HEK293 (cell line): ENCODE data around the gene MXRA8.

Experiments
- HOXC10 ChIP-seq: sonication (generic); formaldehyde crosslinking; IDR thresholded peaks from 2 replicates; pipeline ENCODE4 v1.8.1; 2023; ENCODE audit warnings: mild to moderate bottlenecking, missing genetic modification reagents
- IKZF3 ChIP-seq: fragments of 450-650 bp; IDR thresholded peaks from 2 replicates; pipeline ENCODE4 v1.5.0; 2018; ENCODE audit warnings: missing biosample characterization, mild to moderate bottlenecking, missing genetic modification characterization, moderate library complexity
- MZF1 ChIP-seq: fragments of 450-650 bp; formaldehyde crosslinking; IDR thresholded peaks from 2 replicates; pipeline ENCODE4 v1.5.1; 2017; ENCODE audit warnings: missing biosample characterization, missing genetic modification characterization, borderline replicate concordance
- PRDM1 ChIP-seq: fragments of 450-650 bp; formaldehyde crosslinking; IDR thresholded peaks from 2 replicates; pipeline ENCODE4; 2016; ENCODE audit warnings: missing biosample characterization, missing genetic modification characterization
- PRDM4 ChIP-seq: fragments of 450-650 bp; formaldehyde crosslinking; IDR thresholded peaks from 2 replicates; pipeline ENCODE4 v1.5.1; 2017; ENCODE audit warnings: missing biosample characterization, missing genetic modification characterization
- SP7 ChIP-seq: fragments of 450-650 bp; formaldehyde crosslinking; IDR thresholded peaks from 2 replicates; pipeline ENCODE4 v1.5.1; 2016; ENCODE audit warnings: missing biosample characterization, missing genetic modification characterization
- YY1 ChIP-seq: fragments of 450-650 bp; formaldehyde crosslinking; IDR thresholded peaks from 2 replicates; pipeline ENCODE4 v1.5.1; 2018; ENCODE audit warnings: missing biosample characterization, missing genetic modification characterization
- ZBTB26 ChIP-seq: fragments of 450-650 bp; formaldehyde crosslinking; optimal IDR thresholded peaks from 2 replicates; pipeline ENCODE3; 2016; ENCODE audit warnings: missing biosample characterization, mild to moderate bottlenecking, missing genetic modification characterization
- ZFHX2 ChIP-seq: fragments of 450-650 bp; formaldehyde crosslinking; conservative IDR thresholded peaks from 2 replicates; pipeline ENCODE4 v1.5.1; 2016; ENCODE audit warnings: missing biosample characterization, missing genetic modification characterization
- ZFP41 ChIP-seq: fragments of 450-650 bp; formaldehyde crosslinking; IDR thresholded peaks from 2 replicates; pipeline ENCODE4 v1.5.1; 2016; ENCODE audit warnings: missing biosample characterization, missing genetic modification characterization, borderline replicate concordance
- ZNF112 ChIP-seq: fragments of 450-650 bp; formaldehyde crosslinking; IDR thresholded peaks from 2 replicates; pipeline ENCODE4 v1.5.0; 2017; ENCODE audit warnings: missing biosample characterization, missing genetic modification characterization
- ZNF132 ChIP-seq: fragments of 450-650 bp; formaldehyde crosslinking; IDR thresholded peaks from 2 replicates; pipeline ENCODE4 v1.5.1; 2017; ENCODE audit warnings: missing biosample characterization, missing genetic modification characterization, borderline replicate concordance
- ZNF157 ChIP-seq: fragments of 450-650 bp; formaldehyde crosslinking; IDR thresholded peaks from 2 replicates; pipeline ENCODE4 v1.5.1; 2016; ENCODE audit warnings: missing biosample characterization, missing genetic modification characterization
- ZNF214 ChIP-seq: fragments of 450-650 bp; formaldehyde crosslinking; IDR thresholded peaks from 2 replicates; pipeline ENCODE4 v1.5.1; 2017; ENCODE audit warnings: missing biosample characterization, mild to moderate bottlenecking, missing genetic modification characterization, borderline replicate concordance
- ZNF239 ChIP-seq: fragments of 450-650 bp; formaldehyde crosslinking; IDR thresholded peaks from 2 replicates; pipeline ENCODE4 v1.5.1; 2016; ENCODE audit warnings: missing biosample characterization, missing genetic modification characterization
- ZNF335 ChIP-seq: fragments of 450-650 bp; formaldehyde crosslinking; conservative IDR thresholded peaks from 2 replicates; pipeline ENCODE4 v1.5.1; 2016; ENCODE audit warnings: missing biosample characterization, missing genetic modification characterization
- ZNF394 ChIP-seq: fragments of 450-650 bp; formaldehyde crosslinking; IDR thresholded peaks from 2 replicates; pipeline ENCODE4 v1.5.1; 2016; ENCODE audit warnings: missing biosample characterization, missing genetic modification characterization, mild to moderate bottlenecking, moderate library complexity, borderline replicate concordance
- ZNF416 ChIP-seq: fragments of 450-650 bp; formaldehyde crosslinking; IDR thresholded peaks from 2 replicates; pipeline ENCODE4 v1.5.1; 2016; ENCODE audit warnings: missing biosample characterization, missing genetic modification characterization
- ZNF423 ChIP-seq: fragments of 450-650 bp; formaldehyde crosslinking; IDR thresholded peaks from 2 replicates; pipeline ENCODE4 v1.5.1; 2016; ENCODE audit warnings: missing biosample characterization, missing genetic modification characterization
- ZNF426 ChIP-seq: fragments of 450-650 bp; formaldehyde crosslinking; IDR thresholded peaks from 2 replicates; pipeline ENCODE4 v1.5.1; 2017; ENCODE audit warnings: missing biosample characterization, missing genetic modification characterization, mild to moderate bottlenecking, inconsistent platforms, moderate library complexity
- ZNF473 ChIP-seq: fragments of 450-650 bp; formaldehyde crosslinking; IDR thresholded peaks from 2 replicates; pipeline ENCODE4 v1.5.1; 2017; ENCODE audit warnings: missing biosample characterization, missing genetic modification characterization
- ZNF549 ChIP-seq: fragments of 450-650 bp; IDR thresholded peaks from 2 replicates; pipeline ENCODE4 v1.5.1; 2018; ENCODE audit warnings: missing biosample characterization, missing genetic modification characterization, mild to moderate bottlenecking, inconsistent platforms, moderate library complexity
- ZNF571 ChIP-seq: fragments of 450-650 bp; formaldehyde crosslinking; IDR thresholded peaks from 2 replicates; pipeline ENCODE4 v1.5.0; 2017; ENCODE audit warnings: missing biosample characterization, missing genetic modification characterization
- ZNF621 ChIP-seq: fragments of 450-650 bp; formaldehyde crosslinking; IDR thresholded peaks from 2 replicates; pipeline ENCODE4 v1.5.1; 2017; ENCODE audit warnings: missing biosample characterization, missing genetic modification characterization
- ZNF629 ChIP-seq: fragments of 450-650 bp; formaldehyde crosslinking; IDR thresholded peaks from 2 replicates; pipeline ENCODE4 v1.5.1; 2017; ENCODE audit warnings: missing biosample characterization, missing genetic modification characterization
- ZNF704 ChIP-seq: fragments of 450-650 bp; formaldehyde crosslinking; IDR thresholded peaks from 2 replicates; pipeline ENCODE4 v1.5.1; 2016; ENCODE audit warnings: missing biosample characterization, missing genetic modification characterization
- ZNF785 ChIP-seq: fragments of 450-650 bp; formaldehyde crosslinking; IDR thresholded peaks from 2 replicates; pipeline ENCODE4 v1.5.1; 2016; ENCODE audit warnings: missing biosample characterization, missing genetic modification characterization
- ZNF837 ChIP-seq: fragments of 450-650 bp; formaldehyde crosslinking; IDR thresholded peaks from 2 replicates; pipeline ENCODE4 v1.5.1; 2016; ENCODE audit warnings: missing biosample characterization, missing genetic modification characterization
- ZSCAN30 ChIP-seq: fragments of 450-650 bp; IDR thresholded peaks from 2 replicates; pipeline ENCODE4 v1.5.1; 2018; ENCODE audit warnings: missing biosample characterization, mild to moderate bottlenecking, missing genetic modification characterization, moderate library complexity
- ZSCAN5A ChIP-seq: fragments of 450-650 bp; formaldehyde crosslinking; IDR thresholded peaks from 2 replicates; pipeline ENCODE4 v1.5.1; 2016; ENCODE audit warnings: missing biosample characterization, missing genetic modification characterization
- TF ChIP-seq, protein P1 (sequence below): fragments of 450-650 bp; formaldehyde crosslinking; IDR thresholded peaks from 2 replicates; pipeline ENCODE4 v1.5.1; 2016; ENCODE audit warnings: missing biosample characterization, missing genetic modification characterization
- TF ChIP-seq, protein P2 (sequence below): fragments of 450-650 bp; formaldehyde crosslinking; IDR thresholded peaks from 2 replicates; pipeline ENCODE4 v1.5.1; 2016; ENCODE audit warnings: missing biosample characterization, missing genetic modification characterization, low read depth

MXRA8 gene

GRCh38 chr1:1353389-1354151, 4.8 kb downstream of the MXRA8 start (continued):
- TF ChIP-seq ZNF157 (tag by site-specific recombination), result no peak
- peak; percentile 40 for TF ChIP-seq ZBTB26
- no peak for TF ChIP-seq ZNF704 (tag by site-specific recombination)
- TF ChIP-seq ZNF416 (tag by site-specific recombination), result no peak
- no peak; the same call in 1 of the 2 replicates for TF ChIP-seq IKZF3
- no peak for TF ChIP-seq ZSCAN30 (tag by site-specific recombination)
- no peak for TF ChIP-seq ZNF473 (tag by site-specific recombination)
- no peak for TF ChIP-seq HOXC10 (CRISPR knock-in tag)
- peak; percentile 89 for TF ChIP-seq ZNF423 (tag by site-specific recombination)
- TF ChIP-seq ZNF571 (tag by site-specific recombination), result no peak
- TF ChIP-seq ZNF549 (tag by site-specific recombination), result no peak
- no peak for TF ChIP-seq PRDM1 (tag by site-specific recombination)
- TF ChIP-seq, protein P1, sequence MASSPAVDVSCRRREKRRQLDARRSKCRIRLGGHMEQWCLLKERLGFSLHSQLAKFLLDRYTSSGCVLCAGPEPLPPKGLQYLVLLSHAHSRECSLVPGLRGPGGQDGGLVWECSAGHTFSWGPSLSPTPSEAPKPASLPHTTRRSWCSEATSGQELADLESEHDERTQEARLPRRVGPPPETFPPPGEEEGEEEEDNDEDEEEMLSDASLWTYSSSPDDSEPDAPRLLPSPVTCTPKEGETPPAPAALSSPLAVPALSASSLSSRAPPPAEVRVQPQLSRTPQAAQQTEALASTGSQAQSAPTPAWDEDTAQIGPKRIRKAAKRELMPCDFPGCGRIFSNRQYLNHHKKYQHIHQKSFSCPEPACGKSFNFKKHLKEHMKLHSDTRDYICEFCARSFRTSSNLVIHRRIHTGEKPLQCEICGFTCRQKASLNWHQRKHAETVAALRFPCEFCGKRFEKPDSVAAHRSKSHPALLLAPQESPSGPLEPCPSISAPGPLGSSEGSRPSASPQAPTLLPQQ, result no peak
- TF ChIP-seq ZNF629 (tag by site-specific recombination), result peak; percentile 31; the same call in 1 of the 2 replicates
- TF ChIP-seq PRDM4 (tag by site-specific recombination), result no peak
- no peak for TF ChIP-seq ZNF132 (tag by site-specific recombination)
- TF ChIP-seq MZF1 (tag by site-specific recombination), result no peak
- no peak for TF ChIP-seq ZFP41 (tag by site-specific recombination)
- no peak for TF ChIP-seq YY1 (tag by site-specific recombination)
- no peak for TF ChIP-seq ZNF239 (tag by site-specific recombination)
- TF ChIP-seq ZFHX2, result peak; percentile 83
- TF ChIP-seq, protein P2, sequence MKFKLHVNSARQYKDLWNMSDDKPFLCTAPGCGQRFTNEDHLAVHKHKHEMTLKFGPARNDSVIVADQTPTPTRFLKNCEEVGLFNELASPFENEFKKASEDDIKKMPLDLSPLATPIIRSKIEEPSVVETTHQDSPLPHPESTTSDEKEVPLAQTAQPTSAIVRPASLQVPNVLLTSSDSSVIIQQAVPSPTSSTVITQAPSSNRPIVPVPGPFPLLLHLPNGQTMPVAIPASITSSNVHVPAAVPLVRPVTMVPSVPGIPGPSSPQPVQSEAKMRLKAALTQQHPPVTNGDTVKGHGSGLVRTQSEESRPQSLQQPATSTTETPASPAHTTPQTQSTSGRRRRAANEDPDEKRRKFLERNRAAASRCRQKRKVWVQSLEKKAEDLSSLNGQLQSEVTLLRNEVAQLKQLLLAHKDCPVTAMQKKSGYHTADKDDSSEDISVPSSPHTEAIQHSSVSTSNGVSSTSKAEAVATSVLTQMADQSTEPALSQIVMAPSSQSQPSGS (tag by site-specific recombination), result no peak
- TF ChIP-seq ZSCAN5A, result no peak
- TF ChIP-seq SP7, result no peak; the same call in none of the 2 replicates
- TF ChIP-seq ZNF621 (tag by site-specific recombination), result no peak
- TF ChIP-seq ZNF214, result no peak
- TF ChIP-seq ZNF335 (tag by site-specific recombination), result peak; percentile 85
- no peak for TF ChIP-seq ZNF785 (tag by site-specific recombination)
- no peak for TF ChIP-seq ZNF426 (tag by site-specific recombination)
- TF ChIP-seq ZNF837 (tag by site-specific recombination), result no peak
- TF ChIP-seq ZNF112 (tag by site-specific recombination), result no peak
- no peak for TF ChIP-seq ZNF394 (tag by site-specific recombination)
